Measurements from ENCODE around the gene CTXN3.

CTXN3 gene

GRCh38 chr5:127700237-127700766 is 51.4 kb downstream of the CTXN3 start:
- no peak for DNase-seq

- DNase-seq, result no peak
These were observed 53.6 kb downstream of the CTXN3 start for GRCh38 chr5:127702434-127702833.

GRCh38 chr5:127702926-127703561 is 54.2 kb downstream of the CTXN3 start, which contains the start of gene CCDC192:
Gene CCDC192 (plus strand): TSS chr5:127703391. CDS start chr5:127703446, 55 bp downstream.
- DNase-seq, result no peak

GRCh38 chr5:127705120-127705892 is 56.4 kb downstream of the CTXN3 start:
- no peak for DNase-seq

GRCh38 chr5:127706691-127707090 is 57.8 kb downstream of the CTXN3 start:
- DNase-seq, result no peak

GRCh38 chr5:127707209-127707608 is 58.3 kb downstream of the CTXN3 start:
- DNase-seq, result no peak

Data from activated effector memory CD4-positive, alpha-beta T cell treated with Interleukin-2 at 50 U/mL for 16 hours (primary cell).